ENCODE results near the gene FPR3. TPM values are rescaled to one million over a fixed set of nuclear protein-coding genes. Genes with fewer than 3 reads are reported as not detected.
A peak's percentile ranks its signal among the peaks of the same experiment; 100 is the strongest.

FPR3 gene
- total and polyA plus RNA-seq, 12 donors: 0.73 to 16.5 (median 3.1) TPM

DNA sequence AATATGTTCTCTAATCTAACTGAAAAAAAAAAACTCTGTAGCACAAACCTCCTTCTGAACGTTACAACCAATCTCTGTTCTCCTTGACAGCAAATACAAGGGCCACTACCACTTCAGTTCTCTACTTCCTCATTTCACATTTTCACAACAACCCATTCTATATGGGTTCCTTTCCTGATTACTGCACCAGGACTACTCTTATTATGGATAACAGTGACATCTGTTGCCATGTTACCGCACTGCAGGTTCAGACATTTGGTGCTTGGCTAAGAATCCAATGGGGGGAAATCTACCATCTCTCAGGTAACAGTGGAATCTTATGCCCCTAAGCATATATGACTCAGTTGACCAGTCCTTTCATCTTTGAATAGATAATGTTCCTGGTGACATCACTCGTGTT lies 11.6 kb upstream of the FPR3 start:
- H3K4me1 ChIP-seq: peaks cover 0 to 68% (median 5%) of the 10 kb centered on the region in 9 donors
- ATAC-seq: peak in 4 of 8 donors; percentile 26 to 39 (median 33)
- intact Hi-C loops (cut with DNase I): loop anchor here in 2 of 10 donors (10.0 kb wide), 1 partner anchor 309 kb away; the partner anchor contains the start of gene CEACAM18 (in 2 of the 2)
- H3K4me3 ChIP-seq: no peak overlapping the region
- H3K36me3 ChIP-seq: no peaks in the 10 kb centered on the region
- peaks cover 0 to 4% (median 0%) of the 10 kb centered on the region in 7 donors for H3K27me3 ChIP-seq
- WGBS, 2 donors: 43 to 46% methylated on average over 3 of the region's 3 CpGs
- TF ChIP-seq CTCF (IDR thresholded peaks at IDR 0.05): peak in 6 of 9 donors; percentile 6 to 45 (median 30)
- H3K9me3 ChIP-seq: no peaks in the 10 kb centered on the region
- DNase-seq: no peak
- peak overlapping the region in 2 of 10 donors; percentile 48 to 83 for H3K27ac ChIP-seq

DNA sequence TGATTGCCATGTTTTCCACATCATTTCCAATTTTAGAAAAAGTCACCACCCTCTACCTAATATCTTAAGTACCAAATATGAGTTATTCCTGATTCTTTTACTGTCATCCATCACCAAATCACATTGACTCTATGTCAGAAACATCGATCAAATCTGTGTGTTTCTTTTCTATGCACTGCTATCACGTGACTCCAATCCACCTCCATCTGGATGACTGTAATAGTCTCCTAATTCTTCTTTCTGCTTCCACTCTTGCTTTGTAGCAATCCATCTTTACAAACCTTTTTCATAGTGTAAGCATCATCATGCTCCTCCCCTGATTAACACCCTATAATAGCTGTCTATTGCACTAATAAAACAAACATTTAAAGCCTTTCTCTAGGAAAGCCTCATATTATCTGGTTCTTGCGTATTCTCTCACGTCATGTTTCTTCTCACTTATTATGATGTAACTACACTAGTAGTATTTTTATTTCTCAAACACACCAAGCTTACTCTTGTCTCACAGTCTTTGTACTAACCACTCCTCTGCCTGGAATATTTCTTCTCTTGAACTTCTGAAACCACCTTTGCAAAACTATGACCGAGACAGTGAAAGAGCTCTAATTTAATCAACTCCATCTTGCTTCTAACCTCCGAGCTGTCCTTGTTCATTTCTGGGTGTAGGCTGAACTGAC lies 10.7 kb upstream of the FPR3 start:
- H3K27me3 ChIP-seq: peaks cover 0 to 4% (median 0%) of the 10 kb centered on the region in 7 donors
- peak overlapping the region in 7 of 10 donors; percentile 20 to 83 (median 50) for H3K27ac ChIP-seq
- peaks cover 0 to 68% (median 5%) of the 10 kb centered on the region in 9 donors for H3K4me1 ChIP-seq
- intact Hi-C loops (cut with DNase I): loop anchor here in 2 of 10 donors (10.0 kb wide), 1 partner anchor 309 kb away; the partner anchor contains the start of gene CEACAM18 (in 2 of the 2)
- 55 to 69% methylated on average over 6 of the region's 6 CpGs for WGBS, 2 donors
- no peaks in the 10 kb centered on the region for H3K9me3 ChIP-seq
- no peak overlapping the region for H3K4me3 ChIP-seq
- DNase-seq (no peak), ATAC-seq (no peak)
- no peaks in the 10 kb centered on the region for H3K36me3 ChIP-seq
- no peak for TF ChIP-seq CTCF (IDR thresholded peaks at IDR 0.05)

GRCh38 chr19:51784922-51785690 lies 9.9 kb upstream of the FPR3 start:
- DNase-seq (peak; percentile 29 to 66), ATAC-seq (peak; percentile 65 to 91 (median 77))
- H3K4me1 ChIP-seq: peaks cover 0 to 70% (median 5%) of the 10 kb centered on the region in 9 donors
- H3K36me3 ChIP-seq: no peaks in the 10 kb centered on the region
- no peak overlapping the region for H3K4me3 ChIP-seq
- TF ChIP-seq CTCF (IDR thresholded peaks at IDR 0.05): no peak
- peaks cover 0 to 4% (median 0%) of the 10 kb centered on the region in 7 donors for H3K27me3 ChIP-seq
- H3K9me3 ChIP-seq: no peaks in the 10 kb centered on the region
- 70 to 80% methylated on average over 6 of the region's 6 CpGs for WGBS, 2 donors
- H3K27ac ChIP-seq: peak overlapping the region in 7 of 10 donors; percentile 43 to 85 (median 54)
- intact Hi-C loops (cut with DNase I): loop anchor here in 2 of 10 donors (10.0 kb wide), 1 partner anchor 310 kb away; the partner anchor contains the start of gene CEACAM18 (in 2 of the 2)
